Breast epithelium (tissue), 4 donors: ENCODE measurements around the gene TNFRSF17. TPM values are rescaled to one million over a fixed set of nuclear protein-coding genes. Genes with fewer than 3 reads are reported as not detected.

Source experiments
- DNase-seq, 2 donors: peaks; one replicate each; pipeline ENCODE4 v3.0.0-alpha.2; 2019; ENCODE audit warnings: low spot score in 2 of 2
- H3K27ac ChIP-seq, 2 donors: fragments of 200-600 bp; sonication (generic) in 1 of 2; one replicate each; pipeline ENCODE4 v1.5.1; 2016 to 2019; ENCODE audit warnings: mild to moderate bottlenecking in 1 of 2
- H3K27me3 ChIP-seq, 2 donors: fragments of 200-600 bp; sonication (generic) in 1 of 2; one replicate each; pipeline versions ENCODE4 v1.5.1 to v1.6.0; 2017 to 2019; ENCODE audit warnings: control low read depth in 1 of 2, mild to moderate bottlenecking in 1 of 2
- H3K36me3 ChIP-seq: fragments of 200-600 bp; one replicate; pipeline ENCODE4 v1.5.1; 2019
- H3K4me1 ChIP-seq, 2 donors: fragments of 200-600 bp; sonication (generic); one replicate each; pipeline ENCODE4 v1.5.1; 2016 to 2019; ENCODE audit warnings: control low read depth in 1 of 2
- H3K4me3 ChIP-seq, 3 donors: fragments of 200-600 bp; sonication (generic); 1 replicate in 2 of 3; 2 replicates in 1 of 3; pipeline ENCODE4 v1.5.1; 2016 to 2019; ENCODE audit warnings: mild to moderate bottlenecking in 3 of 3, moderate library complexity in 2 of 3
- H3K9me3 ChIP-seq, 2 donors: fragments of 200-600 bp; sonication (generic) in 1 of 2; one replicate each; pipeline ENCODE4 v1.5.1; 2016 to 2019; ENCODE audit warnings: control low read depth in 1 of 2
- CTCF ChIP-seq, 3 donors: fragments of 450-650 bp; IDR thresholded peaks; one replicate each; pipeline ENCODE4 v1.5.1; 2016 to 2017; ENCODE audit warnings: antibody characterized with exemption in 3 of 3, mild to moderate bottlenecking in 3 of 3, moderate library complexity in 3 of 3
- POLR2A ChIP-seq: fragments of 450-650 bp; IDR thresholded peaks from one replicate; pipeline ENCODE4 v1.6.1; 2016; ENCODE audit warnings: antibody characterized with exemption, mild to moderate bottlenecking, moderate library complexity
- POLR2AphosphoS5 ChIP-seq, 3 donors: sonication (generic); formaldehyde crosslinking; IDR thresholded peaks; one replicate each; pipeline ENCODE4 v1.6.1; 2017; ENCODE audit warnings: antibody characterized with exemption in 3 of 3
- intact Hi-C: fragments of 100-400 bp; cut with DNase I; formaldehyde crosslinking; loops from one replicate; pipeline ENCODE4 v1.15.1; 2023; ENCODE audit warnings: low total_unique reads
- total RNA-seq, 3 donors: library from RNA; depleted of rRNA; stranded (reverse); fragments of >200 nt; gene quantifications; one replicate each; pipeline ENCODE4 v1.1.0, GENCODE V29; 2016

The TNFRSF17 gene
- total RNA-seq, 3 donors from 2014 or later: 0.44 to 0.98 TPM; not detected in 1

GRCh38 chr16:11980136-11980844, 15.3 kb downstream of the TNFRSF17 start:
- peaks cover 4 to 10% of the 10 kb centered on the region in 2 donors for H3K4me1 ChIP-seq
- H3K27me3 ChIP-seq: no peaks in the 10 kb centered on the region
- H3K9me3 ChIP-seq: no peaks in the 10 kb centered on the region
- DNase-seq: no peak
- no peak overlapping the region for H3K4me3 ChIP-seq
- no peak overlapping the region for H3K27ac ChIP-seq
- intact Hi-C loops: no loop called here
- TF ChIP-seq POLR2AphosphoS5 (IDR thresholded peaks at IDR 0.05) (no peak), POLR2A (no peak), CTCF (IDR thresholded peaks at IDR 0.05) (no peak)
- H3K36me3 ChIP-seq: no peaks in the 10 kb centered on the region

- Histone ChIP-seq H3K9me3 (no peaks in the 10 kb centered on the region), H3K36me3 (no peaks in the 10 kb centered on the region), H3K27ac (no peak overlapping the region), H3K4me1 (no peaks in the 10 kb centered on the region), H3K4me3 (no peak overlapping the region), H3K27me3 (no peaks in the 10 kb centered on the region)
- no peak for TF ChIP-seq POLR2A
- TF ChIP-seq POLR2AphosphoS5 (IDR thresholded peaks at IDR 0.05): no peak
- TF ChIP-seq CTCF (IDR thresholded peaks at IDR 0.05): no peak
- intact Hi-C loops: no loop called here
- no peak for DNase-seq
Measured at GRCh38 chr16:11985250-11985649, 20.2 kb downstream of the TNFRSF17 start.

GRCh38 chr16:11986521-11987057, 21.6 kb downstream of the TNFRSF17 start:
- H3K27me3 ChIP-seq: no peaks in the 10 kb centered on the region
- no peak for TF ChIP-seq POLR2AphosphoS5 (IDR thresholded peaks at IDR 0.05)
- TF ChIP-seq POLR2A: no peak
- TF ChIP-seq CTCF (IDR thresholded peaks at IDR 0.05): no peak

DNA sequence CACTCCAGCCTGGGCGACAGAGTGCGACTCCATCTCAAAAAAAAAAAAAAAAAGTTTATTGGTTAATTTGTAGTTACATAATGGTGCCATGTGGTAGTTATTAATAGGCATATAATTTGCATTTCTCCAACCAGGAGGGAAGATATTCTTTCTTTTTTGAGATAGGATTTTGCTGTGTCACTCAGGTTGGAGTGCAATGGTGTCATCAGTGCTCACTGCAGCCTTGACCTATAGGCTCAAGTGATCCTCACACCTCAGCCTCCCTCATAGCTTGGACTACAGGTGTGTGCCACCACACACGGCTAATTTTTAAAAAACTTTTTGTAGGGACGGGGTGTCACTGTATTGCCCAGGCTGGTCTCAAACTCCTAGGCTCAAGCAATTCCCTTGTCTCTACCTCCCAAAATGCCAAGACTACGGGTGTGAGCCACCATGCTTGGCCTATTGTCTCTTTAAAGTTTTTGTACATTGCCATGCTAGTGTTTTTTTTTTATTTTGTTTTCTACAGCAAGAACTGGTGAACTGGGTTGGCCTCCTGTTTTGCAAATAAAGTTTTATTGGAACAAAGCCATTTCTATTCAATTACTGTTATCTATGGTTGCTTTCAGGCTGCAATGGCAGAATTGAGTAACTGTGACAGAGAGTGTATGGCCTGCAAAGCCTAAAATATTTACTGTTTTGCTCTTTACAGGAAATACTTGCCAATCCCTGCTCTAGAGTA, 23.4 kb downstream of the TNFRSF17 start:
- Histone ChIP-seq H3K9me3 (no peaks in the 10 kb centered on the region), H3K27ac (no peak overlapping the region), H3K4me3 (no peak overlapping the region), H3K36me3 (no peaks in the 10 kb centered on the region), H3K4me1 (no peaks in the 10 kb centered on the region), H3K27me3 (no peaks in the 10 kb centered on the region)
- intact Hi-C loops: no loop called here
- TF ChIP-seq POLR2AphosphoS5 (IDR thresholded peaks at IDR 0.05) (no peak), POLR2A (no peak), CTCF (IDR thresholded peaks at IDR 0.05) (no peak)
- no peak for DNase-seq

More at GRCh38 chr16:11986521-11987057, 21.6 kb downstream of the TNFRSF17 start:
- Histone ChIP-seq H3K36me3 (no peaks in the 10 kb centered on the region), H3K4me3 (no peak overlapping the region), H3K27ac (peak overlapping the region; percentile 29 to 58), H3K9me3 (no peaks in the 10 kb centered on the region), H3K4me1 (no peaks in the 10 kb centered on the region)
- intact Hi-C loops: no loop called here
- DNase-seq: no peak
